Measurements from ENCODE around the gene LINGO3. TPM values are rescaled to one million over a fixed set of nuclear protein-coding genes. Genes with fewer than 3 reads are reported as not detected.

LINGO3 gene
- total and polyA plus RNA-seq, 2 of the 4 experiments (the other 2 are of a cell fraction), result not detected

DNA sequence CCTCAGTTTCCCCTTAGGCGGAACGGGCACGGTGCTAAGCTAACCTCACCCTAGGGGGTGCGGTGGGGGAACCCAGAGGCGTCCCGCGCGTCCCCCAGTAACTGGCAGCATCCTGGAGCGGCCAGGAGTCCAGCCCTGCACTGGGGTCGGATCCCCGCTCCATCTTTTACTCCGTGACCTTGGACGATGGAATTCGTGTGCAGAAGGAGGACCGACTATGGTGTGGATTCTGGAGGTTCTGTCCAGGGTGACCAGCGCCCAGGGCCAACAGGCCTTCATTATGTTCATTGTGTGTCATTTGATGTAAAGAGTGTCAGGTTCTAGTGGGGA is 21.2 kb upstream of the LINGO3 start:
- Histone ChIP-seq H2BK5ac (ENCODE audit: low read depth, low read length, poor library complexity, severe bottlenecking) (no peak overlapping the region), H3K4me3 (ENCODE audit: insufficient read depth, low read depth, low read length) (peak overlapping the region; percentile 94), H3K9ac (ENCODE audit: low read depth, low read length) (peak overlapping the region; percentile 64), H3K56ac (ENCODE audit: extremely low read depth, insufficient read depth, low read length) (peak overlapping the region; percentile 17; the same call in 1 of the 2 replicates), H2AK5ac (ENCODE audit: low read depth, low read length) (peak overlapping the region; percentile 78), H3K9me3 (ENCODE audit: control insufficient read depth, insufficient read depth, low read length) (no peaks in the 10 kb centered on the region), H4K91ac (ENCODE audit: insufficient read depth, low read depth, low read length) (no peak overlapping the region), H2BK20ac (ENCODE audit: low read depth, low read length) (no peak overlapping the region), H3K79me1 (ENCODE audit: low read depth in 1 of 2, low read length in 2 of 2) (peaks cover 33 to 83% of the 10 kb centered on the region in 2 experiments), H2AFZ (replicated peaks; ENCODE audit: low read length, poor library complexity) (peak overlapping the region; percentile 99), H3K36me3 (ENCODE audit: control insufficient read depth, insufficient read depth, low read length) (peaks cover 18% of the 10 kb centered on the region), H3K18ac (ENCODE audit: low read depth, low read length) (no peak overlapping the region), H4K20me1 (ENCODE audit: insufficient read depth, low read length) (peaks cover 41% of the 10 kb centered on the region), H2BK15ac (ENCODE audit: low read depth, low read length) (no peak overlapping the region), H3K14ac (replicated peaks; ENCODE audit: low read depth, low read length) (peak overlapping the region; percentile 78), H3K27me3 (ENCODE audit: control insufficient read depth, insufficient read depth, low read length) (no peaks in the 10 kb centered on the region), H4K8ac (ENCODE audit: low read depth in 2 of 2, low read length in 2 of 2) (peak overlapping the region; percentile 25 to 81; a peak in 2 of 4 replicates), H4K5ac (ENCODE audit: low read depth, low read length) (no peak overlapping the region), H3K27ac (ENCODE audit: insufficient read depth, low read length) (peak overlapping the region; percentile 76), H3K4me1 (ENCODE audit: control insufficient read depth, insufficient read depth, low read length) (peaks cover 4% of the 10 kb centered on the region), H3K9me1 (ENCODE audit: insufficient read depth, low read length) (no peaks in the 10 kb centered on the region), H3K4me2 (ENCODE audit: low read depth, low read length) (peak overlapping the region; percentile 84), H2AK9ac (replicated peaks; ENCODE audit: low read depth, low read length, poor library complexity) (peak overlapping the region; percentile 100), H2BK120ac (ENCODE audit: low read depth, low read length) (no peak overlapping the region), H3K4ac (ENCODE audit: low read depth, low read length) (peak overlapping the region; percentile 85), H3K23ac (ENCODE audit: low read depth, low read length) (peak overlapping the region; percentile 70)
- DNase-seq (no peak), ATAC-seq (ENCODE audit: low read depth) (no peak)
- no TSS peak for BruUV-seq (replicated peaks)
- dilution Hi-C loops (cut with HindIII; ENCODE audit: low sequenced_read_pairs, unreplicated experiment), result no loop called here
- intact Hi-C loops (cut with micrococcal nuclease), result loop anchor here (2.0 to 5.0 kb wide), 3 partner anchors 63 to 308 kb away; no protein-coding TSS in a partner anchor
- ChIA-PET POLR2A (ENCODE audit: unreplicated experiment) (no interaction called here), CTCF (no interaction called here)
- no CpG with 5 or more reads among the region's 16 CpGs for WGBS, 2 experiments (ENCODE audit: extremely low coverage in 2 of 2, insufficient read length in 1 of 2)
- in situ Hi-C loops (cut with MboI; ENCODE audit: low sequenced_read_pairs), result no loop called here
- TF ChIP-seq CEBPB (IDR thresholded peaks at IDR 0.05; ENCODE audit: low read depth, low read length) (no peak), CHD1 (IDR thresholded peaks at IDR 0.05; ENCODE audit: low read depth, low read length) (no peak), SMC3 (IDR thresholded peaks at IDR 0.05; ENCODE audit: low read depth, low read length) (no peak), RFX5 (IDR thresholded peaks at IDR 0.05; ENCODE audit: low read depth, low read length) (no peak)
- TF ChIP-seq, protein P1, sequence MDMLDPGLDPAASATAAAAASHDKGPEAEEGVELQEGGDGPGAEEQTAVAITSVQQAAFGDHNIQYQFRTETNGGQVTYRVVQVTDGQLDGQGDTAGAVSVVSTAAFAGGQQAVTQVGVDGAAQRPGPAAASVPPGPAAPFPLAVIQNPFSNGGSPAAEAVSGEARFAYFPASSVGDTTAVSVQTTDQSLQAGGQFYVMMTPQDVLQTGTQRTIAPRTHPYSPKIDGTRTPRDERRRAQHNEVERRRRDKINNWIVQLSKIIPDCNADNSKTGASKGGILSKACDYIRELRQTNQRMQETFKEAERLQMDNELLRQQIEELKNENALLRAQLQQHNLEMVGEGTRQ (IDR thresholded peaks at IDR 0.05; ENCODE audit: low read depth, low read length), result no peak
